PC-3 (cell line): ENCODE measurements around the gene CENPO.

ENCODE experiments used
- EZH2 ChIP-seq: fragments of 300-600 bp; sonication (generic); IDR thresholded peaks from one replicate; pipeline ENCODE4 v1.6.1; 2017; ENCODE audit warnings: antibody characterized with exemption, mild to moderate bottlenecking, low read length; ENCODE audit not compliant: unreplicated experiment
- TF ChIP-seq, protein P1 (sequence below): fragments of 300-600 bp; sonication (generic); conservative IDR thresholded peaks from 2 replicates; pipeline ENCODE4 v1.5.1; 2017; ENCODE audit warnings: antibody characterized with exemption, low read depth, mild to moderate bottlenecking, low read length

GRCh38 chr2:24768013-24768412, 25.2 kb upstream of the CENPO start:
- no peak for TF ChIP-seq EZH2
- TF ChIP-seq, protein P1, sequence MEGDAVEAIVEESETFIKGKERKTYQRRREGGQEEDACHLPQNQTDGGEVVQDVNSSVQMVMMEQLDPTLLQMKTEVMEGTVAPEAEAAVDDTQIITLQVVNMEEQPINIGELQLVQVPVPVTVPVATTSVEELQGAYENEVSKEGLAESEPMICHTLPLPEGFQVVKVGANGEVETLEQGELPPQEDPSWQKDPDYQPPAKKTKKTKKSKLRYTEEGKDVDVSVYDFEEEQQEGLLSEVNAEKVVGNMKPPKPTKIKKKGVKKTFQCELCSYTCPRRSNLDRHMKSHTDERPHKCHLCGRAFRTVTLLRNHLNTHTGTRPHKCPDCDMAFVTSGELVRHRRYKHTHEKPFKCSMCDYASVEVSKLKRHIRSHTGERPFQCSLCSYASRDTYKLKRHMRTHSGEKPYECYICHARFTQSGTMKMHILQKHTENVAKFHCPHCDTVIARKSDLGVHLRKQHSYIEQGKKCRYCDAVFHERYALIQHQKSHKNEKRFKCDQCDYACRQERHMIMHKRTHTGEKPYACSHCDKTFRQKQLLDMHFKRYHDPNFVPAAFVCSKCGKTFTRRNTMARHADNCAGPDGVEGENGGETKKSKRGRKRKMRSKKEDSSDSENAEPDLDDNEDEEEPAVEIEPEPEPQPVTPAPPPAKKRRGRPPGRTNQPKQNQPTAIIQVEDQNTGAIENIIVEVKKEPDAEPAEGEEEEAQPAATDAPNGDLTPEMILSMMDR = no peak
